ENCODE results near the gene PIP4K2C. TPM values are rescaled to one million over a fixed set of nuclear protein-coding genes. Genes with fewer than 3 reads are reported as not detected.

The PIP4K2C gene
- total RNA-seq, 4 donors from 2014 or later = 36.9 to 68.9 (median 51.5) TPM

- H3K36me3 ChIP-seq = peaks cover 6% of the 10 kb centered on the region
- WGBS = 30% methylated on average over 22 of the region's 34 CpGs
- TF ChIP-seq POLR2AphosphoS5 (IDR thresholded peaks at IDR 0.05) (no peak), POLR2A (IDR thresholded peaks at IDR 0.05) (no peak), EP300 (IDR thresholded peaks at IDR 0.05) (no peak)
- TF ChIP-seq, protein P1, sequence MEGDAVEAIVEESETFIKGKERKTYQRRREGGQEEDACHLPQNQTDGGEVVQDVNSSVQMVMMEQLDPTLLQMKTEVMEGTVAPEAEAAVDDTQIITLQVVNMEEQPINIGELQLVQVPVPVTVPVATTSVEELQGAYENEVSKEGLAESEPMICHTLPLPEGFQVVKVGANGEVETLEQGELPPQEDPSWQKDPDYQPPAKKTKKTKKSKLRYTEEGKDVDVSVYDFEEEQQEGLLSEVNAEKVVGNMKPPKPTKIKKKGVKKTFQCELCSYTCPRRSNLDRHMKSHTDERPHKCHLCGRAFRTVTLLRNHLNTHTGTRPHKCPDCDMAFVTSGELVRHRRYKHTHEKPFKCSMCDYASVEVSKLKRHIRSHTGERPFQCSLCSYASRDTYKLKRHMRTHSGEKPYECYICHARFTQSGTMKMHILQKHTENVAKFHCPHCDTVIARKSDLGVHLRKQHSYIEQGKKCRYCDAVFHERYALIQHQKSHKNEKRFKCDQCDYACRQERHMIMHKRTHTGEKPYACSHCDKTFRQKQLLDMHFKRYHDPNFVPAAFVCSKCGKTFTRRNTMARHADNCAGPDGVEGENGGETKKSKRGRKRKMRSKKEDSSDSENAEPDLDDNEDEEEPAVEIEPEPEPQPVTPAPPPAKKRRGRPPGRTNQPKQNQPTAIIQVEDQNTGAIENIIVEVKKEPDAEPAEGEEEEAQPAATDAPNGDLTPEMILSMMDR (IDR thresholded peaks at IDR 0.05) = no peak
- peak overlapping the region; percentile 73 for H3K27ac ChIP-seq
- peaks cover 37% of the 10 kb centered on the region for H3K4me1 ChIP-seq
- DNase-seq (ENCODE audit: low spot score in 2 of 2) = no peak
- H3K27me3 ChIP-seq = peaks cover 21% of the 10 kb centered on the region
- no peaks in the 10 kb centered on the region for H3K9me3 ChIP-seq
- H3K4me3 ChIP-seq = peak overlapping the region; percentile 77
Observed at GRCh38 chr12:57609781-57610553, 19.0 kb downstream of the PIP4K2C start.

- 2% methylated on average over 23 of the region's 29 CpGs for WGBS
- no peak for DNase-seq (ENCODE audit: low spot score in 2 of 2)
- Histone ChIP-seq H3K4me3 (peak overlapping the region; percentile 77), H3K27ac (peak overlapping the region; percentile 73), H3K4me1 (peaks cover 30% of the 10 kb centered on the region), H3K27me3 (peaks cover 21% of the 10 kb centered on the region), H3K36me3 (peaks cover 6% of the 10 kb centered on the region), H3K9me3 (no peaks in the 10 kb centered on the region)
- TF ChIP-seq, protein P1 (IDR thresholded peaks at IDR 0.05) = no peak
- TF ChIP-seq POLR2A (IDR thresholded peaks at IDR 0.05) (no peak), EP300 (IDR thresholded peaks at IDR 0.05) (no peak), POLR2AphosphoS5 (IDR thresholded peaks at IDR 0.05) (no peak)
Observed at GRCh38 chr12:57610554-57611107, 19.6 kb downstream of the PIP4K2C start.

GRCh38 chr12:57611108-57611826 is 20.3 kb downstream of the PIP4K2C start, which contains the start of gene ARHGEF25:
Gene ARHGEF25 (plus strand): TSS chr12:57611435. CDS start chr12:57611895, 460 bp downstream.
- Histone ChIP-seq H3K27me3 (peaks cover 21% of the 10 kb centered on the region), H3K4me3 (peak within 1 kb of the TSS; percentile 77), H3K9me3 (no peaks in the 10 kb centered on the region), H3K36me3 (peaks cover 6% of the 10 kb centered on the region), H3K27ac (peak within 1 kb of the TSS; percentile 73), H3K4me1 (peaks cover 30% of the 10 kb centered on the region)
- TF ChIP-seq POLR2A (IDR thresholded peaks at IDR 0.05) = no peak
- WGBS = 0% methylated on average over 24 of the region's 55 CpGs
- peak in 1 of 2 donors; percentile 69 for DNase-seq (ENCODE audit: low spot score in 2 of 2)

DNA sequence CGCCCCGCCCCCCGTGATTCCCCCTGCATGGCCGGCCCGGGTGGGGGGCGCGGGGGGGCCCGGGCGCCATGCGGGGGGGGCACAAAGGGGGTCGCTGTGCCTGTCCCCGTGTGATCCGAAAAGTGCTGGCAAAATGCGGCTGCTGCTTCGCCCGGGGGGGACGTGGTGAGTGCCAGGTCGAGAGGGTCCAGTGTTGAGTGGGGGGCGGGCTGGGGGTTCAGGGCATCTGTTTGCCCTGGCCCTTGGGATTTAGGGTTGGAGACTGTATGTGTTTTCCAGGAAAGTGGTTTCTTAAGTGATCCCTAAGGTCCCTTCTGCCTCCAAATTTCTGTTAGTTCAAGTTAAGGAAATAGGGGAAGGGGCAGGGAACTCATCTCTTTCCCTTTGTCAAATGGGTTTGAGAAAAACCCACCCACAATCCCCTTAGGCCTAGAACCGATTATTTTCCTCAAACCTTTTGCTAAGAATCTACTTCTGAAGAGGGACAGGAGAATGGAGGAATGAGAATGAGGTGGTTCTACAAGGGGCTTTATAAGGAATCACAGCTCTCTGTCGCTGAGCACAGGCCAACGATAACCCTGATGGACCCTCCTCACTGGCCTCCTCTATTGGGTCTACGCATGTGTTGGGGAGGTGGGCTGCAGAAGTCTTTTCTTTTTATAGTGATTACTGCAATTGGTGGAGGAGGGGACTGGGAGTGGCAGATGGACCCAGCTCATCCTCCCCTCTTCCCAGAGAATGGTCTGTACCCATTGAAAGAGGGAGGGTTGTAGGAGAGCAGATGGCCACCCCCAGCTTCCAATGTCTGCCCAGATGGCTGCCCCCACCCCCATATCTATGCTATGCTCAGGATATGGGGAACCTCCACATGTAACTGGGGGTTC is 21.1 kb downstream of the PIP4K2C start:
- Histone ChIP-seq H3K4me1 (peaks cover 30% of the 10 kb centered on the region), H3K4me3 (peak overlapping the region; percentile 77), H3K36me3 (peaks cover 3% of the 10 kb centered on the region), H3K9me3 (no peaks in the 10 kb centered on the region), H3K27ac (peak overlapping the region; percentile 64), H3K27me3 (peaks cover 21% of the 10 kb centered on the region)
- 43% methylated on average over 7 of the region's 23 CpGs for WGBS
- TF ChIP-seq, protein P1 (IDR thresholded peaks at IDR 0.05) = no peak
- no peak for TF ChIP-seq POLR2A (IDR thresholded peaks at IDR 0.05)
- no peak for TF ChIP-seq EP300 (IDR thresholded peaks at IDR 0.05)
- no peak for TF ChIP-seq POLR2AphosphoS5 (IDR thresholded peaks at IDR 0.05)
- no peak for DNase-seq (ENCODE audit: low spot score in 2 of 2)

DNA sequence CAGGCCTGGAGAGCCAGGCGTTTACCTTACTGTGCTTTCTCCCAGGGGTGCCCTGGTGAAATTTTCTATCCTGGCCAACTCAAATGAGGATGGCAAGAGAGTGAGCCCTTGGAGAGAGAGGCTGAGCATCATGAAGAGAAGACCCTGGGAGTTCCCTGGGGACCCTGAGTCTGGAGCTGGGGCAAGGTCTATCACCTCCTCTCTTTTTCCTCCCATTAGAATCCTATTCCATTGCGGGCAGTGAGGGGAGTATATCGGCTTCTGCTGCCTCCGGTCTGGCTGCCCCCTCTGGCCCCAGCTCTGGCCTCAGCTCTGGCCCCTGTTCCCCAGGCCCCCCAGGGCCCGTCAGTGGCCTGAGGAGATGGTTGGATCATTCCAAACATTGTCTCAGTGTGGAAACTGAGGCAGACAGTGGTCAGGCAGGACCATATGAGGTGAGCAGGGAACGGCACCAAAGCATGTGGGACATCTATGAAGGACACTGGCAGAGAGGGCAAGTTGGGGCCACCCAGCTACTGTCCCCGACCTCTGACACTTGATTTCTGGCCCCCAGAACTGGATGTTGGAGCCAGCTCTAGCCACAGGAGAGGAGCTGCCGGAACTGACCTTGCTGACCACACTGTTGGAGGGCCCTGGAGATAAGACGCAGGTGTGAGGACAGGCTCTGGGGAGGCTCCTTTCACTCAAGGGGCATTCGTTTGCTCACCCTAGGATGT is 21.9 kb downstream of the PIP4K2C start:
- peaks cover 30% of the 10 kb centered on the region for H3K4me1 ChIP-seq
- H3K27ac ChIP-seq = no peak overlapping the region
- H3K4me3 ChIP-seq = no peak overlapping the region
- H3K9me3 ChIP-seq = no peaks in the 10 kb centered on the region
- peaks cover 2% of the 10 kb centered on the region for H3K36me3 ChIP-seq
- peaks cover 23% of the 10 kb centered on the region for H3K27me3 ChIP-seq
- no peak for TF ChIP-seq POLR2A (IDR thresholded peaks at IDR 0.05)
- no peak for TF ChIP-seq POLR2AphosphoS5 (IDR thresholded peaks at IDR 0.05)
- TF ChIP-seq, protein P1 (IDR thresholded peaks at IDR 0.05) = no peak
- no peak for TF ChIP-seq EP300 (IDR thresholded peaks at IDR 0.05)
- WGBS = 92% methylated on average over 10 of the region's 10 CpGs
- DNase-seq (ENCODE audit: low spot score in 2 of 2) = peak in 1 of 2 donors; percentile 40
